OCI-LY3 (cell line): ENCODE data around the gene ZNF362.

Source experiments
- CTCF ChIP-seq: fragments of 200-600, 300-600 bp; sonication (generic); IDR thresholded peaks from 2 replicates; pipeline ENCODE4 v1.5.1; 2014; ENCODE audit warnings: antibody characterized with exemption, low read length, low read depth
- EZH2phosphoT487 ChIP-seq: fragments of 200-600 bp; shearing (Covaris generic); IDR thresholded peaks from 2 replicates; pipeline ENCODE4 v1.6.1; 2018; ENCODE audit warnings: antibody characterized with exemption, mixed run types, low read depth

GRCh38 chr1:33328817-33329216 is 72.5 kb downstream of the ZNF362 start:
- TF ChIP-seq CTCF (no peak), EZH2phosphoT487 (no peak)
